CD4-positive, CD25-positive, alpha-beta regulatory T cell (primary cell): ENCODE results near the gene ASB18. TPM values are rescaled to one million over a fixed set of nuclear protein-coding genes. Genes with fewer than 3 reads are reported as not detected.
"Not testable (repeated sequence)": the region's sequence is repeated elsewhere in the genome, so short reads cannot be mapped to it uniquely, and the experiment has no call there.

Experiments
- ATAC-seq, 2 donors: fragments of 150-1000 bp; cut with Tn5 transposase; one replicate each; pipeline ENCODE4 v1.10.0; 2021; ENCODE audit warnings: low read depth in 2 of 2, moderate number of reproducible peaks in 2 of 2, moderate library complexity in 1 of 2
- DNase-seq, 3 donors: peaks; one replicate each; pipeline versions ENCODE4 v3.0.0 to v3.0.0-alpha.2; 2012 to 2022; ENCODE audit warnings: mixed read lengths in 1 of 3
- H3K27ac ChIP-seq: one replicate; pipeline ENCODE4 v1.7.0; 2013; ENCODE audit warnings: mild to moderate bottlenecking, low read length; ENCODE audit not compliant: insufficient read depth, poor library complexity, severe bottlenecking
- H3K27me3 ChIP-seq: one replicate; pipeline ENCODE4 v1.7.0; 2013; ENCODE audit warnings: low read length; ENCODE audit not compliant: control insufficient read depth, insufficient read depth
- H3K36me3 ChIP-seq: one replicate; pipeline ENCODE4 v1.7.0; 2013; ENCODE audit warnings: mild to moderate bottlenecking, low read length, moderate library complexity; ENCODE audit not compliant: control insufficient read depth, insufficient read depth
- H3K4me1 ChIP-seq: 2 replicates; pipeline ENCODE4 v1.7.0; 2013; ENCODE audit warnings: mild to moderate bottlenecking, low read length; ENCODE audit not compliant: insufficient read depth, control insufficient read depth, poor library complexity, severe bottlenecking
- H3K4me3 ChIP-seq: one replicate; pipeline ENCODE4 v1.7.0; 2013; ENCODE audit warnings: low read depth, mild to moderate bottlenecking, low read length, moderate library complexity
- H3K9me3 ChIP-seq, 2 experiments: 1 replicate in 1 of 2; 2 replicates in 1 of 2; pipeline ENCODE4 v1.7.0; 2013; ENCODE audit warnings: low read length in 2 of 2, mild to moderate bottlenecking in 1 of 2, moderate library complexity in 1 of 2; ENCODE audit not compliant: control insufficient read depth in 2 of 2
- H3K27ac Mint-ChIP-seq, 3 donors: one replicate each; pipeline ENCODE4 v1.8.0; 2020 to 2022; ENCODE audit warnings: mild to moderate bottlenecking in 3 of 3, mixed read lengths in 3 of 3, moderate library complexity in 2 of 3
- H3K27me3 Mint-ChIP-seq: one replicate; pipeline ENCODE4 v1.8.0; 2022; ENCODE audit warnings: mild to moderate bottlenecking, mixed read lengths
- H3K36me3 Mint-ChIP-seq: one replicate; pipeline ENCODE4 v1.8.0; 2020; ENCODE audit warnings: mixed read lengths
- H3K4me1 Mint-ChIP-seq, 4 donors: one replicate each; pipeline ENCODE4 v1.8.0; 2020 to 2022; ENCODE audit warnings: mixed read lengths in 4 of 4, mild to moderate bottlenecking in 1 of 4
- H3K4me3 Mint-ChIP-seq, 4 donors: one replicate each; pipeline ENCODE4 v1.8.0; 2020 to 2022; ENCODE audit warnings: mild to moderate bottlenecking in 4 of 4, mixed read lengths in 4 of 4, moderate library complexity in 3 of 4
- H3K9me3 Mint-ChIP-seq, 7 donors: one replicate each; pipeline ENCODE4 v1.8.0; 2020 to 2022; ENCODE audit warnings: mixed read lengths in 7 of 7, mild to moderate bottlenecking in 3 of 7, moderate library complexity in 2 of 7
- polyA plus RNA-seq, 4 donors: library from polyadenylated mRNA; unstranded; fragments of 300-500 nt; fragmentation: Illumina TruSeq; gene quantifications; one replicate each; pipeline ENCODE4 v1.2.3, GENCODE V29; 2021
- total RNA-seq: library from RNA; stranded (reverse); gene quantifications from one replicate; pipeline ENCODE4 v1.2.3, GENCODE V29; 2022

Gene ASB18
- total and polyA plus RNA-seq, 5 donors from 2014 or later: not detected

GRCh38 chr2:236291476-236291875, 27.3 kb upstream of the ASB18 start:
- no peak for ATAC-seq
- peaks cover 11% of the 10 kb centered on the region for H3K27me3 Mint-ChIP-seq
- H3K4me3 Mint-ChIP-seq: no peak overlapping the region

GRCh38 chr2:236290742-236291425, 26.7 kb upstream of the ASB18 start:
- H3K27me3 ChIP-seq: no peaks in the 10 kb centered on the region
- no peaks in the 10 kb centered on the region for H3K36me3 ChIP-seq
- H3K27me3 Mint-ChIP-seq: peaks cover 11% of the 10 kb centered on the region
- no peaks in the 10 kb centered on the region for H3K4me1 ChIP-seq
- no peak overlapping the region for H3K27ac ChIP-seq
- H3K9me3 ChIP-seq: no peaks in the 10 kb centered on the region
- no peak overlapping the region for H3K4me3 Mint-ChIP-seq
- H3K27ac Mint-ChIP-seq: no peak overlapping the region
- no peaks in the 10 kb centered on the region for H3K4me1 Mint-ChIP-seq
- DNase-seq: no peak
- no peak overlapping the region for H3K4me3 ChIP-seq
- H3K36me3 Mint-ChIP-seq: peaks cover 3% of the 10 kb centered on the region
- H3K9me3 Mint-ChIP-seq: peaks cover 0 to 3% (median 0%) of the 10 kb centered on the region in 7 donors
- ATAC-seq: no peak

More at GRCh38 chr2:236291476-236291875, 27.3 kb upstream of the ASB18 start:
- Mint-ChIP-seq H3K27ac (no peak overlapping the region), H3K9me3 (peaks cover 0 to 3% (median 0%) of the 10 kb centered on the region in 7 donors), H3K4me1 (no peaks in the 10 kb centered on the region), H3K36me3 (peaks cover 3% of the 10 kb centered on the region)
- Histone ChIP-seq H3K4me1 (no peaks in the 10 kb centered on the region), H3K27me3 (no peaks in the 10 kb centered on the region), H3K27ac (no peak overlapping the region), H3K4me3 (no peak overlapping the region), H3K9me3 (no peaks in the 10 kb centered on the region), H3K36me3 (no peaks in the 10 kb centered on the region)
- DNase-seq: no peak

- ATAC-seq (no peak), DNase-seq (no peak)
- no peaks in the 10 kb centered on the region for H3K4me1 Mint-ChIP-seq
- no peak overlapping the region for H3K4me3 Mint-ChIP-seq
- H3K27ac Mint-ChIP-seq: no peak overlapping the region
- peaks cover 11% of the 10 kb centered on the region for H3K27me3 Mint-ChIP-seq
- no peaks in the 10 kb centered on the region for H3K4me1 ChIP-seq
- H3K9me3 Mint-ChIP-seq: peaks cover 0 to 3% (median 0%) of the 10 kb centered on the region in 7 donors
- H3K36me3 ChIP-seq: no peaks in the 10 kb centered on the region
- peaks cover 3% of the 10 kb centered on the region for H3K36me3 Mint-ChIP-seq
- H3K27me3 ChIP-seq: no peaks in the 10 kb centered on the region
- no peaks in the 10 kb centered on the region for H3K9me3 ChIP-seq
- H3K27ac ChIP-seq: no peak overlapping the region
- H3K4me3 ChIP-seq: no peak overlapping the region
Measured at GRCh38 chr2:236289766-236290462, 25.7 kb upstream of the ASB18 start.

GRCh38 chr2:236288373-236288772, 24.2 kb upstream of the ASB18 start:
- H3K27me3 Mint-ChIP-seq: peaks cover 11% of the 10 kb centered on the region
- H3K4me1 Mint-ChIP-seq: not testable (repeated sequence)

GRCh38 chr2:236287656-236288055, 23.4 kb upstream of the ASB18 start:
- Histone ChIP-seq H3K27ac (no peak overlapping the region), H3K4me1 (no peaks in the 10 kb centered on the region), H3K4me3 (no peak overlapping the region), H3K27me3 (no peaks in the 10 kb centered on the region), H3K36me3 (no peaks in the 10 kb centered on the region), H3K9me3 (no peaks in the 10 kb centered on the region)
- Mint-ChIP-seq H3K4me3 (no peak overlapping the region), H3K9me3 (peaks cover 0 to 3% (median 0%) of the 10 kb centered on the region in 7 donors), H3K4me1 (no peaks in the 10 kb centered on the region), H3K27ac (no peak overlapping the region), H3K27me3 (peaks cover 11% of the 10 kb centered on the region), H3K36me3 (peaks cover 3% of the 10 kb centered on the region)
- ATAC-seq (no peak), DNase-seq (no peak)

More at GRCh38 chr2:236288373-236288772, 24.2 kb upstream of the ASB18 start:
- not testable (repeated sequence) for H3K27ac Mint-ChIP-seq, H3K9me3 Mint-ChIP-seq, H3K36me3 ChIP-seq, H3K4me3 ChIP-seq, H3K27ac ChIP-seq, H3K36me3 Mint-ChIP-seq, ATAC-seq, H3K4me3 Mint-ChIP-seq, H3K9me3 ChIP-seq, DNase-seq, H3K27me3 ChIP-seq, H3K4me1 ChIP-seq

GRCh38 chr2:236286873-236287545, 22.8 kb upstream of the ASB18 start:
- H3K4me3 Mint-ChIP-seq: no peak overlapping the region
- no peak for DNase-seq
- ATAC-seq: no peak
- H3K27ac Mint-ChIP-seq: no peak overlapping the region
- Histone ChIP-seq H3K27me3 (no peaks in the 10 kb centered on the region), H3K36me3 (no peaks in the 10 kb centered on the region), H3K9me3 (no peaks in the 10 kb centered on the region), H3K4me3 (no peak overlapping the region), H3K4me1 (no peaks in the 10 kb centered on the region), H3K27ac (no peak overlapping the region)
- H3K27me3 Mint-ChIP-seq: peaks cover 16% of the 10 kb centered on the region
- H3K4me1 Mint-ChIP-seq: no peaks in the 10 kb centered on the region
- H3K36me3 Mint-ChIP-seq: peaks cover 3% of the 10 kb centered on the region
- peaks cover 0 to 3% (median 0%) of the 10 kb centered on the region in 7 donors for H3K9me3 Mint-ChIP-seq

DNA sequence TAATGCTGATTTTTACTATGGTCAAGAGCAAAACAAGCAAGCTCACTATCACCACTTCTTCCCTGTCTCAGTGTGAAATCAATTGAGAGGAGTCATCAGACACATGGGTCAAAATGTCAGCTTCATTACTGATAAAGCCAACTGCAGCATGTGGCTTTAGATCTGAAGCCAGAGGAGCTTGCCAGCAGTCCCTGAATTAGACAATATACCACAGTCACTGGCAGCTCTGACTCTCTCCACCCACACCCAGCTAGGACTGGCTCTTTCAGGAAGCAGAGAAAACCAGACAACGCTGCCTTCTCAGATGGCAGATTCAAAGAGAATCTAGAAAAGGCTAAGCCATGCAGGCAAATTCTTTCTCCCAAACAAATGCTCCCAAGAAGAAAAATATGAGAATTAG, 20.0 kb upstream of the ASB18 start:
- Mint-ChIP-seq H3K27ac (no peak overlapping the region), H3K4me3 (no peak overlapping the region), H3K9me3 (peaks cover 0 to 5% (median 0%) of the 10 kb centered on the region in 7 donors), H3K4me1 (no peaks in the 10 kb centered on the region), H3K27me3 (peaks cover 16% of the 10 kb centered on the region), H3K36me3 (no peaks in the 10 kb centered on the region)
- Histone ChIP-seq H3K4me3 (no peak overlapping the region), H3K27me3 (no peaks in the 10 kb centered on the region), H3K27ac (no peak overlapping the region), H3K4me1 (no peaks in the 10 kb centered on the region), H3K9me3 (peaks cover 0 to 1% of the 10 kb centered on the region in 2 experiments), H3K36me3 (no peaks in the 10 kb centered on the region)
- no peak for DNase-seq
- no peak for ATAC-seq
